Activated CD8-positive, alpha-beta T cell treated with anti-CD3 and anti-CD28 coated beads for 36 hours (primary cell): ENCODE results near the gene BAK1. TPM values are rescaled to one million over a fixed set of nuclear protein-coding genes. Genes with fewer than 3 reads are reported as not detected.
A peak's percentile ranks its signal among the peaks of the same experiment; 100 is the strongest.

ENCODE experiments used
- ATAC-seq: fragments of 200-7000 bp; cut with Tn5 transposase; one replicate; pipeline ENCODE4 v1.10.0; 2021; ENCODE audit warnings: mild to moderate bottlenecking, moderate library complexity
- CTCF ChIA-PET: fragments of 350-600 bp; sonication (Branson Sonifier 250); formaldehyde crosslinking; loops from one replicate; lab custom pipeline; 2021; ENCODE audit warnings: antibody characterized with exemption; lab: Charles Lee
- POLR2A ChIA-PET: fragments of 350-600 bp; sonication (Branson Sonifier 250); formaldehyde crosslinking; loops from one replicate; lab custom pipeline; 2021; ENCODE audit warnings: antibody characterized with exemption; lab: Charles Lee
- DNase-seq: peaks from one replicate; pipeline ENCODE4 v3.0.0-alpha.2; 2020
- H3K27ac Mint-ChIP-seq: one replicate; pipeline ENCODE4 v1.8.0; 2021; ENCODE audit warnings: mild to moderate bottlenecking, mixed read lengths
- H3K27me3 Mint-ChIP-seq: one replicate; pipeline ENCODE4 v1.8.0; 2021; ENCODE audit warnings: mixed read lengths
- H3K36me3 Mint-ChIP-seq: one replicate; pipeline ENCODE4 v1.8.0; 2021; ENCODE audit warnings: low read depth, mixed read lengths
- H3K4me1 Mint-ChIP-seq: one replicate; pipeline ENCODE4 v1.8.0; 2021; ENCODE audit warnings: low read depth, mixed read lengths
- H3K4me3 Mint-ChIP-seq: one replicate; pipeline ENCODE4 v1.8.0; 2021; ENCODE audit warnings: mild to moderate bottlenecking, moderate library complexity, mixed read lengths
- H3K9me3 Mint-ChIP-seq: one replicate; pipeline ENCODE4 v1.8.0; 2021; ENCODE audit warnings: mixed read lengths
- CTCF ChIP-seq: fragments of 200-600 bp; IDR thresholded peaks from one replicate; pipeline ENCODE4 v1.8.0; 2022; ENCODE audit warnings: antibody characterized with exemption, mild to moderate bottlenecking
- intact Hi-C: fragments of 100-400 bp; cut with micrococcal nuclease; formaldehyde crosslinking; loops from one replicate; pipeline ENCODE4 v1.10.0; 2022
- total RNA-seq, 2 experiments: library from RNA; stranded (reverse); gene quantifications; one replicate each; pipeline ENCODE4 v1.2.3, GENCODE V29; 2021

The BAK1 gene
- total RNA-seq, result 10 to 100 TPM; 33.8 to 34.3 TPM

DNA sequence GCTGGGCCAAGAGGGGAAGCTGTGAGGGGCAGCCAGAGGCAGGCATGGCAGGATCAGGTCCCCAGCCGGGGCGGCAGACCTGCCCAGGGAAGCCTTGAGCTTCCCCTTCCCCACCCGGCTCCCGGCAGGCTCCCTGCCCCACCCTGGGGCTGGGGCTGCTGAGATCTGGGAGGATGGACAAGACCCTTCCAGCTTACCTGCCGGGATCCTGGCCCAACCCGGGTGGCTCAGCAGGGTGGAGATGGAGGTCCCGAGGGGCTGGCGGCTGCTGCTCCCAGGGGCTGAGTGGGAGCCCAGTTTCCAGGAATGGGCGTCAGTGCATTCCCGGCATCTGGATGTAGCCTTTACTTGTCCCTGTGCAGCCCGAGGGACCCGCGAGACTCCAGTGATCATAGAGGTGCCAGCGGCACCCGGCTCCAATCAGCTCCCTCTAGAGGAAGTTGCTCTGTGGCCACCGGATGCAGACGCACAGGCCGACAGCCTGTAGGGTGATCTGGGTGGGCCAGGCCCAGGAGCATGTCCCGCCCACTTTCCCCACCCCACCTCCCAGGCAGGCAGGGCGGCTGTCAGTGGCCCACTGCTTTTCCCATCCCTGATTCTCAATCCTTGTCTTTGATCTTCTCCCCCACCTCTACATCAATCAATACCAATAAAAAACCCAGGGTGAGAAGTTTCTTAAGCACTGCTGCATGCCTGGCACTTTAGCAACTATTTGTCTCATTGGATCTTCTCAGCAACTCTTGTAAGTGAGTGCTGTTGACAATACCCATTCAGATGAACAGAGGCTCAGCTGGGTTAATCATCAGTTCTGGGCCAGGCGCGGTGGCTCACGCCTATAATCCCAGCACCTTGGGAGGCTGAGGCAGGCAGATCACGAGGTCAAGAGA, at the start of gene BAK1:
TSS of gene BAK1 (minus strand) at position 449 of the 887 bp plus-strand sequence. CDS start 2,672 bp downstream, outside the sequence.
- Mint-ChIP-seq H3K9me3 (no peaks in the 10 kb centered on the region), H3K27ac (peak within 1 kb of the TSS; percentile 92), H3K27me3 (no peaks in the 10 kb centered on the region), H3K4me3 (peak within 1 kb of the TSS; percentile 83), H3K4me1 (peaks cover 26% of the 10 kb centered on the region), H3K36me3 (peaks cover 27% of the 10 kb centered on the region)
- CTCF ChIA-PET, result interaction anchor here (0.8 to 2.6 kb wide), 14 partner anchors 9 to 308 kb away, joined by 3 to 14 read pairs (median 4); partner anchors contain the start of genes RPS18, VPS52 and ZBTB9
- intact Hi-C loops, result loop anchor here (5.0 to 10.0 kb wide), 3 partner anchors 42 to 155 kb away; partner anchors contain the start of genes ITPR3, SYNGAP1 and ZBTB9
- ATAC-seq (peak; percentile 97), DNase-seq (peak; percentile 93)
- peak; percentile 71 for TF ChIP-seq CTCF
- POLR2A ChIA-PET, result interaction anchor here (1.0 to 2.5 kb wide), 8 partner anchors 10 to 151 kb away, joined by 3 to 22 read pairs (median 6); partner anchors contain the start of gene ITPR3

DNA sequence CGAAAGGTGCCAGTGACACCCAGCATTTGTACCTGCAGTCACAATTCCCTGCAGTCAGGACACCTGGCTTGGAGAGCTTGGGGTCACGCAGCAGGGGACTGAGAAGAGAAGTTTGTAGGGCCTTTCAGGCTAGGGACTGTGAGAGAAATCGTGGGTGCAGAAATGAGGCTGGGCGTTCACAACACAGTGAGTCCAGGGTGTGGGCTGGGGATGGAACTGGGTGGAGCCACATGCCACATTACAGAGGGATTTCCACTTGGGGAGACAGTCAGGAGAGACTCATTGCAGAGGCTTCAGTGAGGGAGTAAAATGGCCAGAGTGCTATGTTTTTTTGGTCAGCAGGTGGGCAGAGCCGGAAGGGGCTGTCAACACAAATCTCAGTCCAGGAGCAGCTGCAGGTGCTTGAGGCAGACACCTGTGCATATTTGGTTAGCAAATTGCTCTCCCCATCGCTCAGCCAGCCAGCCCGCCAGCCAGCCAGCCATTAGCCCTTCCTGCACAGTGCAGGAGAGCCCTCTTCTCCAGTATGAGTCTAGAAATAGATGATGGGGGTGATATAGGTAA, 48.4 kb upstream of the BAK1 start:
- Mint-ChIP-seq H3K4me1 (peaks cover 47% of the 10 kb centered on the region), H3K36me3 (peaks cover 28% of the 10 kb centered on the region), H3K27me3 (no peaks in the 10 kb centered on the region), H3K27ac (no peak overlapping the region), H3K9me3 (no peaks in the 10 kb centered on the region), H3K4me3 (no peak overlapping the region)
- DNase-seq (no peak), ATAC-seq (no peak)
- intact Hi-C loops, result no loop called here
- ChIA-PET POLR2A (no interaction called here), CTCF (no interaction called here)
- TF ChIP-seq CTCF, result no peak

GRCh38 chr6:33627876-33628275, 47.8 kb upstream of the BAK1 start:
- peaks cover 49% of the 10 kb centered on the region for H3K4me1 Mint-ChIP-seq
- no peak for TF ChIP-seq CTCF
- CTCF ChIA-PET, result no interaction called here
- no peak overlapping the region for H3K4me3 Mint-ChIP-seq
- H3K27me3 Mint-ChIP-seq, result no peaks in the 10 kb centered on the region
- H3K36me3 Mint-ChIP-seq, result peaks cover 30% of the 10 kb centered on the region
- DNase-seq (no peak), ATAC-seq (no peak)
- POLR2A ChIA-PET, result no interaction called here
- intact Hi-C loops, result no loop called here
- H3K9me3 Mint-ChIP-seq, result no peaks in the 10 kb centered on the region
- H3K27ac Mint-ChIP-seq, result no peak overlapping the region

- Mint-ChIP-seq H3K36me3 (peaks cover 25% of the 10 kb centered on the region), H3K4me3 (no peak overlapping the region), H3K4me1 (peaks cover 48% of the 10 kb centered on the region), H3K27me3 (no peaks in the 10 kb centered on the region), H3K27ac (no peak overlapping the region), H3K9me3 (no peaks in the 10 kb centered on the region)
- intact Hi-C loops, result loop anchor here (5.0 kb wide), 1 partner anchor 43 kb away; the partner anchor contains the start of gene BAK1
- CTCF ChIA-PET, result interaction anchor here (0.6 kb wide), 1 partner anchor 142 kb away, joined by 3 read pairs; no protein-coding TSS in a partner anchor
- no peak for ATAC-seq
- no peak for TF ChIP-seq CTCF
- POLR2A ChIA-PET, result interaction anchor here (0.8 to 1.5 kb wide), 2 partner anchors 10 to 23 kb away, joined by 3 read pairs; no protein-coding TSS in a partner anchor
- DNase-seq, result no peak
These were observed 44.8 kb upstream of the BAK1 start for GRCh38 chr6:33624856-33625255.
